Tongue (tissue), 2 donors: ENCODE results near the gene SYCP3. TPM values are rescaled to one million over a fixed set of nuclear protein-coding genes. Genes with fewer than 3 reads are reported as not detected.

Experiments used
- DNase-seq: peaks from one replicate; pipeline ENCODE4 v3.0.0-alpha.2; 2015
- total RNA-seq: library from RNA; depleted of rRNA; stranded (reverse); fragments of >200 nt; gene quantifications from one replicate; pipeline ENCODE4 v1.2.3, GENCODE V29; 2014

Gene SYCP3
- not detected for total RNA-seq

- DNase-seq = no peak
Observed at GRCh38 chr12:101738920-101739665, at the start of gene SYCP3. Gene SYCP3, minus strand, starts transcription at chr12:101739462. Its CDS starts 1,527 bp downstream, at chr12:101737935.

- no peak for DNase-seq
Observed at GRCh38 chr12:101785671-101786070, 46.4 kb upstream of the SYCP3 start.

- no peak for DNase-seq
Observed at GRCh38 chr12:101784376-101784775, 45.1 kb upstream of the SYCP3 start.

GRCh38 chr12:101783838-101784237, 44.6 kb upstream of the SYCP3 start:
- DNase-seq = no peak

GRCh38 chr12:101783150-101783549, 43.9 kb upstream of the SYCP3 start:
- DNase-seq = no peak

GRCh38 chr12:101782273-101782731, 43.0 kb upstream of the SYCP3 start:
- DNase-seq = no peak

GRCh38 chr12:101781834-101782233, 42.6 kb upstream of the SYCP3 start:
- no peak for DNase-seq

GRCh38 chr12:101780599-101780998, 41.3 kb upstream of the SYCP3 start:
- DNase-seq = no peak

- DNase-seq = no peak
Observed at GRCh38 chr12:101779626-101780025, 40.4 kb upstream of the SYCP3 start.

GRCh38 chr12:101779200-101779599, 39.9 kb upstream of the SYCP3 start:
- DNase-seq = no peak

- DNase-seq = no peak
Observed at GRCh38 chr12:101777978-101778377, 38.7 kb upstream of the SYCP3 start.

GRCh38 chr12:101777485-101777884, 38.2 kb upstream of the SYCP3 start:
- DNase-seq = no peak

- no peak for DNase-seq
Observed at GRCh38 chr12:101775816-101776215, 36.6 kb upstream of the SYCP3 start.

GRCh38 chr12:101773650-101774162, 34.4 kb upstream of the SYCP3 start:
- peak; percentile 80 for DNase-seq

GRCh38 chr12:101772012-101772775, 32.9 kb upstream of the SYCP3 start:
- no peak for DNase-seq

- DNase-seq = no peak
Observed at GRCh38 chr12:101769865-101770264, 30.6 kb upstream of the SYCP3 start.

- no peak for DNase-seq
Observed at GRCh38 chr12:101768781-101769180, 29.5 kb upstream of the SYCP3 start.

GRCh38 chr12:101767537-101767936, 28.3 kb upstream of the SYCP3 start:
- DNase-seq = no peak

GRCh38 chr12:101764051-101764792, 25.0 kb upstream of the SYCP3 start:
- peak; percentile 32 for DNase-seq

- no peak for DNase-seq
Observed at GRCh38 chr12:101763246-101763931, 24.1 kb upstream of the SYCP3 start.

- DNase-seq = no peak
Observed at GRCh38 chr12:101761781-101762180, 22.5 kb upstream of the SYCP3 start.

GRCh38 chr12:101761350-101761749, 22.1 kb upstream of the SYCP3 start:
- DNase-seq = no peak
